Panc1 (cell line): ENCODE results near the gene CYP4V2. TPM values are rescaled to one million over a fixed set of nuclear protein-coding genes. Genes with fewer than 3 reads are reported as not detected.

Experiments used
- ATAC-seq: fragments of 200-7000 bp; cut with Tn5 transposase; 2 replicates; pipeline ENCODE4 v1.9.1; 2020; ENCODE audit warnings: mild to moderate bottlenecking, moderate library complexity
- BruUV-seq: library from RNA; stranded (reverse); fragments of 400-500 nt; replicated peaks from 2 replicates; lab custom pipeline; 2021; lab: Mats Ljungman, UMichigan
- CTCF ChIA-PET: fragments of 300-600 bp; sonication (Branson Sonifier 250); formaldehyde crosslinking; loops from one replicate; lab custom pipeline; 2022; ENCODE audit warnings: antibody characterized with exemption; lab: Charles Lee
- POLR2A ChIA-PET: fragments of 300-600 bp; sonication (Branson Sonifier 250); formaldehyde crosslinking; loops from one replicate; lab custom pipeline; 2022; ENCODE audit warnings: antibody characterized with exemption; lab: Charles Lee
- DNase-seq: peaks from one replicate; pipeline ENCODE4 v3.0.0-alpha.2; 2010; ENCODE audit warnings: low read depth, low spot score
- H3K27ac ChIP-seq: 2 replicates; pipeline ENCODE4 v1.5.1; 2011; ENCODE audit warnings: mild to moderate bottlenecking, low read length, inconsistent platforms
- H3K27me3 ChIP-seq: fragments of 200-500 bp; sonication (Bioruptor generic); 2 replicates; pipeline ENCODE4 v1.6.0; 2014; ENCODE audit warnings: low read length, inconsistent platforms; ENCODE audit not compliant: control insufficient read depth, insufficient read depth
- H3K36me3 ChIP-seq: fragments of 200-500 bp; sonication (Bioruptor generic); 2 replicates; pipeline ENCODE4 v1.5.1; 2014; ENCODE audit warnings: inconsistent platforms, mild to moderate bottlenecking, low read length, moderate library complexity; ENCODE audit not compliant: control insufficient read depth, insufficient read depth
- H3K4me1 ChIP-seq: 2 replicates; pipeline ENCODE4 v1.5.1; 2011; ENCODE audit warnings: inconsistent platforms, mild to moderate bottlenecking, low read length, moderate library complexity; ENCODE audit not compliant: control insufficient read depth, insufficient read depth
- H3K4me3 ChIP-seq, 2 experiments: 2 replicates each; pipeline ENCODE4 v1.5.1; 2011 to 2012; ENCODE audit warnings: low read depth in 2 of 2, low read length in 2 of 2, mild to moderate bottlenecking in 2 of 2, inconsistent platforms in 1 of 2, moderate library complexity in 1 of 2
- H3K9me3 ChIP-seq: fragments of 200-500 bp; sonication (Bioruptor generic); 2 replicates; pipeline ENCODE4 v1.5.1; 2014; ENCODE audit warnings: low read depth, mild to moderate bottlenecking, inconsistent platforms, low read length, moderate library complexity; ENCODE audit not compliant: control insufficient read depth, insufficient read depth
- POLR2AphosphoS5 ChIP-seq: IDR thresholded peaks from 2 replicates; pipeline ENCODE4 v1.6.1; 2012; ENCODE audit warnings: mild to moderate bottlenecking, low read depth, low read length, moderate library complexity
- REST ChIP-seq, 2 experiments: IDR thresholded peaks; 2 replicates each; pipeline ENCODE4 v1.6.1; 2011 to 2012; ENCODE audit warnings: low read depth in 2 of 2, control low read depth in 1 of 2, low read length in 1 of 2, mild to moderate bottlenecking in 1 of 2, moderate library complexity in 1 of 2; ENCODE audit not compliant: insufficient read depth in 1 of 2
- SIN3A ChIP-seq: IDR thresholded peaks from 2 replicates; pipeline ENCODE4 v1.6.1; 2012; ENCODE audit warnings: low read depth, mild to moderate bottlenecking, low read length, moderate library complexity, borderline replicate concordance; ENCODE audit not compliant: insufficient read depth
- TCF7L2 ChIP-seq: IDR thresholded peaks from 2 replicates; pipeline ENCODE4 v1.6.1; 2011; ENCODE audit warnings: mild to moderate bottlenecking, low read depth, low read length, inconsistent platforms
- in situ Hi-C: cut with HindIII; loops from 2 replicates; pipeline ENCODE4 v1.10.0; 2016; ENCODE audit warnings: low sequenced_read_pairs, low pct_unique_long_range_greater_than_20kb
- intact Hi-C: fragments of 100-400 bp; cut with micrococcal nuclease; formaldehyde crosslinking; loops from one replicate; pipeline ENCODE4 v1.10.0; 2022; ENCODE audit not compliant: unreplicated experiment
- total RNA-seq: library from RNA; stranded (reverse); gene quantifications from one replicate; pipeline ENCODE4 v1.2.1, GENCODE V29; 2021; ENCODE audit not compliant: unreplicated experiment
- TF ChIP-seq, protein P1 (sequence below): fragments of 450-650 bp; IDR thresholded peaks from 2 replicates; pipeline ENCODE4 v1.5.1; 2017; ENCODE audit warnings: mild to moderate bottlenecking

CYP4V2 gene
- total RNA-seq, 1 experiment from 2014 or later, result 1.1 TPM

- Histone ChIP-seq H3K36me3 (no peaks in the 10 kb centered on the region), H3K4me1 (no peaks in the 10 kb centered on the region), H3K27me3 (peaks cover 12% of the 10 kb centered on the region), H3K27ac (no peak overlapping the region), H3K9me3 (no peaks in the 10 kb centered on the region), H3K4me3 (no peak overlapping the region)
- DNase-seq, result no peak
- BruUV-seq, result no TSS peak
- intact Hi-C loops, result no loop called here
- ChIA-PET CTCF (no interaction called here), POLR2A (no interaction called here)
- ATAC-seq, result no peak
- in situ Hi-C loops, result no loop called here
- TF ChIP-seq POLR2AphosphoS5 (no peak), SIN3A (no peak), TCF7L2 (no peak), REST (IDR thresholded peaks at IDR 0.05; ENCODE audit: insufficient read depth in 1 of 2, low read depth in 2 of 2, low read length in 1 of 2) (no peak)
- TF ChIP-seq, protein P1, sequence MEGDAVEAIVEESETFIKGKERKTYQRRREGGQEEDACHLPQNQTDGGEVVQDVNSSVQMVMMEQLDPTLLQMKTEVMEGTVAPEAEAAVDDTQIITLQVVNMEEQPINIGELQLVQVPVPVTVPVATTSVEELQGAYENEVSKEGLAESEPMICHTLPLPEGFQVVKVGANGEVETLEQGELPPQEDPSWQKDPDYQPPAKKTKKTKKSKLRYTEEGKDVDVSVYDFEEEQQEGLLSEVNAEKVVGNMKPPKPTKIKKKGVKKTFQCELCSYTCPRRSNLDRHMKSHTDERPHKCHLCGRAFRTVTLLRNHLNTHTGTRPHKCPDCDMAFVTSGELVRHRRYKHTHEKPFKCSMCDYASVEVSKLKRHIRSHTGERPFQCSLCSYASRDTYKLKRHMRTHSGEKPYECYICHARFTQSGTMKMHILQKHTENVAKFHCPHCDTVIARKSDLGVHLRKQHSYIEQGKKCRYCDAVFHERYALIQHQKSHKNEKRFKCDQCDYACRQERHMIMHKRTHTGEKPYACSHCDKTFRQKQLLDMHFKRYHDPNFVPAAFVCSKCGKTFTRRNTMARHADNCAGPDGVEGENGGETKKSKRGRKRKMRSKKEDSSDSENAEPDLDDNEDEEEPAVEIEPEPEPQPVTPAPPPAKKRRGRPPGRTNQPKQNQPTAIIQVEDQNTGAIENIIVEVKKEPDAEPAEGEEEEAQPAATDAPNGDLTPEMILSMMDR, result no peak
Observed at GRCh38 chr4:186150926-186151325, 40.4 kb upstream of the CYP4V2 start.

- ChIA-PET CTCF (no interaction called here), POLR2A (no interaction called here)
- no peaks in the 10 kb centered on the region for H3K4me1 ChIP-seq
- no peaks in the 10 kb centered on the region for H3K9me3 ChIP-seq
- no peak for TF ChIP-seq REST (IDR thresholded peaks at IDR 0.05; ENCODE audit: insufficient read depth in 1 of 2, low read depth in 2 of 2, low read length in 1 of 2)
- TF ChIP-seq TCF7L2, result no peak
- TF ChIP-seq POLR2AphosphoS5, result no peak
- TF ChIP-seq, protein P1, result no peak
- no peak for TF ChIP-seq SIN3A
- no peaks in the 10 kb centered on the region for H3K36me3 ChIP-seq
- intact Hi-C loops (no loop called here), in situ Hi-C loops (no loop called here)
- peaks cover 8% of the 10 kb centered on the region for H3K27me3 ChIP-seq
- BruUV-seq, result no TSS peak
- H3K27ac ChIP-seq, result no peak overlapping the region
- no peak overlapping the region for H3K4me3 ChIP-seq
- ATAC-seq, result no peak
- DNase-seq, result no peak
Observed at GRCh38 chr4:186151499-186151898, 39.9 kb upstream of the CYP4V2 start.
